ENCODE results near the gene MARK1.

Gene MARK1

DNA sequence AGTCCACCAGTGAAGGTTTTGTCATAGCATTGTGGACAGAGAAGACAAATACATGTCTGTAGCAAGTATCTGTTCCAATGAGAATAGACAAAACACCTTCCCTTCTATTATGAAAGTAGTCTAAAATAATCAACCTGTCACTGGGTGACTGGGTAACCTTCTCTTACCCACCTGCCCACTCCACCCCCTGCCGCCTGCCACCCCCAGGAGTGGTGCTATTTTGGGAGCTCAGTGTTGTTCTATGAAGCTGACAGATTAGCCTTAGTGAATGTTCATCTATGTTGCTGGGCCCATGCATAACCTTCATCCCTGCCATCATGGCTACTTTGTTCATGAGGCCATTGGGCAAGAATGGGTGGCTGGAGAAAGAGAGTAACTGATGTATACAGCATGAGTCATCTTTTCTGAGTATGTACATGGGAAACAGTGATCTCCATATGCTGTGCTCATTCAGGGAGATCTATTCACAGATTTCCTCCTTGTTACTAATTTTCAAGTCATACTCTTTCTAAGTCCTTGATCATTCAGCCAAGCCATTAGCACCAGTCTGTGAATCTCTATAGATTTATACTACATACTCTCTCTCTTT is 24.8 kb downstream of the MARK1 start:
- no peak for TF ChIP-seq CTCF (IDR thresholded peaks at IDR 0.05; ENCODE audit: borderline replicate concordance, insufficient read depth, low read depth, low read length)

DNA sequence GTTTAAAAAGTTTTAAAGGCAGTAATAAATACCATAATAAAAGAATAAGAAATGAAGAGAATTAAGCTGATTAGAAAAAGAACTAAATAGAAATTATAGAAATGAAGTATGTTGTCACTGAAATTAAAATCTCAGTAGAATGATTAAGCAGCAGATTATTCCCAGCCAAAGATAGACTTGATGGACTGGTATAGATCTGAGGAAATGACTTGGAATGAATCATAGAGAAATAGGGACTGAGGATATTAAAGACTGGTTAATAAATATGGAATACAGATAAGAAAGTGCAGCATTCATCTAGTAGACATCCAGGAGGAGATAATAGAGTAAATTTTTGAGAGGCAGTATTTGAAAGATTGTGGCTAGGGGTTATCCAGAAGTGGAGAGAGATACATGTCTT is 28.7 kb downstream of the MARK1 start:
- no peak for TF ChIP-seq CTCF (IDR thresholded peaks at IDR 0.05; ENCODE audit: borderline replicate concordance, insufficient read depth, low read depth, low read length)
- H3K4me3 ChIP-seq (ENCODE audit: low read depth, low read length) = no peak overlapping the region

More for the DNA sequence above, 24.8 kb downstream of the MARK1 start:
- H3K4me3 ChIP-seq (ENCODE audit: low read depth, low read length) = no peak overlapping the region

DNA sequence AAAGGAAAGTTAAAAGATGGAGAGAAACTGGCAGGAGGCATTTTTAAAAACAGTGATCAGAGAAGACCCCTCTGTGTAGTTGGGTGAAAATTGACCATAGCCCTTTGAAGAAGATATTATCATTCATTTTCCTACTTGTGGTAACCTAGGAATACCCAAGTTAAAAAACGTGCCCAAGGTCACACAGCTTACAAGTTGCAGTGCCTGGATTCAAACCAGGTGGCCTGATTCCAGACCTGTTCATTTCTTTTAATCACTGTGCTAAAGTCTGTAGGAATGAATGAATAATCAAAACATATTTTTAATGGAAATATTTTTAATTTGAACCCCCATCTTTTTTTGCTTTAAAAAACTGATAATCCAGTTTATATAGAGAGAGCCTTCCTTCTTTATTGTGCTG is 35.6 kb downstream of the MARK1 start:
- no peak for TF ChIP-seq CTCF (IDR thresholded peaks at IDR 0.05; ENCODE audit: borderline replicate concordance, insufficient read depth, low read depth, low read length)
- H3K4me3 ChIP-seq (ENCODE audit: low read depth, low read length) = no peak overlapping the region

DNA sequence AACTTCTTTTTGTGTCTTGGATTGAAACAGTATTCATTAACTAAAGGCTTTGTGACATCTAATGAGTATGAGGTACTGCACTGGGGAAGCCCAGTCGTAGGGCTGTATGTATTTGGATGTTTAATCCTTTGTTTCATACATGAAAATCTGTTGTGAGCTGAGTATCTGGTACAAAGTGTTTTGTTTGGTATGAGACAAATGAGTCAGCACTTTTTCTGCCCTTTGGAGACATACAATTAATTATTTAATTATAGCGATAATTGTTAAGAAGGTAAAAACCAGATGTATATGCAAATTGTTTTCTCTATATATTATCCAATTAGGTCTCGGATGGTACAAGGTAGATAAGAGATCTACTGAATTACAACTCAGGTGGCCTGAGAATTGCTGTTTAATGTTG is 36.3 kb downstream of the MARK1 start:
- no peak for TF ChIP-seq CTCF (IDR thresholded peaks at IDR 0.05; ENCODE audit: borderline replicate concordance, insufficient read depth, low read depth, low read length)
- no peak overlapping the region for H3K4me3 ChIP-seq (ENCODE audit: low read depth, low read length)

DNA sequence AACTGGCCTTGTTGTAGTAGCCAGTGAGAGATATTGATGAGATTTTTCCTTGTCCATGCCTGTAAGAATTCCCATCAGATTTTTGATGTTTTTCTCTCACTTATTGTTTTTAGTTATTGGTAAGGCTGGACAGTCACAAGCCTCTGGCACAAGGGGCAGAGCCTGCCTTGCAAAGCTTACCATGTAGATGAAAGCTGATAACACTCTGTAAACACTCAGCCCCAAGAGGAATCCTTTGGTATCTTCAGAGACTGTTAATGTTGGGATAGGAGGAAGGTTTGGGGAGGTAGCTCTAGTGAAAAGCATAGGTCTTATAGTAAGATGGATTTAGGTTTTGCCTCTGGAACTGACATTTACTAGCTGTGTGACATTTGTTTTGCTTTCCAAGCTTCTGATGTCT is 37.7 kb downstream of the MARK1 start:
- no peak for TF ChIP-seq CTCF (IDR thresholded peaks at IDR 0.05; ENCODE audit: borderline replicate concordance, insufficient read depth, low read depth, low read length)
- H3K4me3 ChIP-seq (ENCODE audit: low read depth, low read length) = no peak overlapping the region

GRCh38 chr1:220566869-220567268 is 38.9 kb downstream of the MARK1 start:
- H3K4me3 ChIP-seq (ENCODE audit: low read depth, low read length) = no peak overlapping the region
- TF ChIP-seq CTCF (IDR thresholded peaks at IDR 0.05; ENCODE audit: borderline replicate concordance, insufficient read depth, low read depth, low read length) = no peak

GRCh38 chr1:220572416-220572815 is 44.5 kb downstream of the MARK1 start:
- no peak overlapping the region for H3K4me3 ChIP-seq (ENCODE audit: low read depth, low read length)
- no peak for TF ChIP-seq CTCF (IDR thresholded peaks at IDR 0.05; ENCODE audit: borderline replicate concordance, insufficient read depth, low read depth, low read length)
